Esophagus muscularis mucosa (tissue), 3 donors: ENCODE data around the gene DNAH2.

Experiments
- EP300 ChIP-seq: sonication (generic); formaldehyde crosslinking; IDR thresholded peaks from one replicate; pipeline ENCODE4 v1.6.1; 2017; ENCODE audit warnings: antibody characterized with exemption
- POLR2A ChIP-seq: fragments of 450-650 bp; IDR thresholded peaks from one replicate; pipeline ENCODE4 v1.6.1; 2017; ENCODE audit warnings: antibody characterized with exemption, moderate library complexity, mild to moderate bottlenecking, low read depth
- POLR2AphosphoS5 ChIP-seq, 2 donors: sonication (generic); formaldehyde crosslinking; IDR thresholded peaks; one replicate each; pipeline ENCODE4 v1.6.1; 2017; ENCODE audit warnings: antibody characterized with exemption in 2 of 2

DNA sequence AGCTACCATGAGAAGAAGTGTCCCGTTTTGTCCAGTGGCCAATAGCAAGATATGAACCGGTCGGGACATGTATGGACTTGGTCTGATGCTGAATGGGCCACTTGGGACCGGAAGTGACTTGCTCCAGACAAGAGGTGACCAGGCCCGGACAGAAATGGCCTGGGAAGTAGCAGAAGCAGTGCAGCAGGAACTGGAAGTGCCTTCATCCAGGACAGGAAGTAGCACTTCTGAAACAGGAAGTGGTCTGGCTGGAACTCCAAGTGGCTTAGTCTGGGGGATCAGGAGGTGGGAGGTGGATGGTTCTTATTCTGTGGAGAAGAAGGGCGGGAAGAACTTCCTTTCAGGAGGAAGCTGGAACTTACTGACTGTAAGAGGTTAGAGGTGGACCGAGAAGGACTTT lies 7.2 kb upstream of the DNAH2 start:
- no peak for TF ChIP-seq POLR2AphosphoS5 (IDR thresholded peaks at IDR 0.05)
- no peak for TF ChIP-seq POLR2A
- TF ChIP-seq EP300: no peak
